ENCODE measurements around the gene ELSPBP1. TPM values are rescaled to one million over a fixed set of nuclear protein-coding genes. Genes with fewer than 3 reads are reported as not detected.

The ELSPBP1 gene
- total RNA-seq, 1 donor from 2014 or later: not detected

DNA sequence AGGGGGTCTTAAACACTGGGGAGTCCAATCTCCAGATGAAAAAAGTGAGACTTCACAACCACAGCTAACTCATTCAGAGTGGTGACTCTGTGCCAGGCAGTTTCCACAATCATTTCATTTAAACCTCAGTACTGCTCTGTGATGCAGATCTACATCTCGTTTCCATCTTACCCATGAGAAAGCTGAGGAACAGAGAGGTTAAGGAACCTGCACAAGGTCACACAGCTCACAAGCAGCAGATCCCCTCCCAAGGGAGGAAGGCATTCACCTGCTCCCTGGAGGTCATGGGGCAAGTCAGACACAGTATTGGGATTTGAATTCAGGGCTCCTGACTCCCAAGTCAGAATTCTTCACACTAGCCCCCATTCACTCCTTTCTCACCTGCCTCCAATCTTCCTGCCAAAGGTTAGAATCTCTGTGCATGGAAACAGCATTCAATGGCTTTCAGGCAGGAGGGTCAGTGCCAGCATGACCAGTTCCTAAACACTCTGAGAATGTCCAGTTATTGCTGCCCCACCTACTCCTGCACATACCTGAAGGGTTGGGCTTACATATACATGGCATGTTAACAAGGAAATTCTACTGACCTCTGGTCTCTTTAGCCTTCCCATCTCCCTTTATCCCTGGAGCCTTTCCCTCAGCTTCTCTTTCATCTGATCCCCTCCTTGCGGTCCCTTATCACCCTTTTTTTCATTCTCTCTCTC lies 47.6 kb downstream of the ELSPBP1 start:
- Mint-ChIP-seq H3K4me3 (ENCODE audit: unreplicated experiment) (no peak overlapping the region), H3K27ac (ENCODE audit: unreplicated experiment) (no peak overlapping the region), H3K36me3 (ENCODE audit: low read depth, unreplicated experiment) (peaks cover 4% of the 10 kb centered on the region), H3K27me3 (ENCODE audit: unreplicated experiment) (no peaks in the 10 kb centered on the region), H3K4me1 (ENCODE audit: unreplicated experiment) (peaks cover 7% of the 10 kb centered on the region), H3K9me3 (ENCODE audit: unreplicated experiment) (peaks cover 4% of the 10 kb centered on the region)
- DNase-seq (ENCODE audit: low spot score): no peak
- TF ChIP-seq, protein P1, sequence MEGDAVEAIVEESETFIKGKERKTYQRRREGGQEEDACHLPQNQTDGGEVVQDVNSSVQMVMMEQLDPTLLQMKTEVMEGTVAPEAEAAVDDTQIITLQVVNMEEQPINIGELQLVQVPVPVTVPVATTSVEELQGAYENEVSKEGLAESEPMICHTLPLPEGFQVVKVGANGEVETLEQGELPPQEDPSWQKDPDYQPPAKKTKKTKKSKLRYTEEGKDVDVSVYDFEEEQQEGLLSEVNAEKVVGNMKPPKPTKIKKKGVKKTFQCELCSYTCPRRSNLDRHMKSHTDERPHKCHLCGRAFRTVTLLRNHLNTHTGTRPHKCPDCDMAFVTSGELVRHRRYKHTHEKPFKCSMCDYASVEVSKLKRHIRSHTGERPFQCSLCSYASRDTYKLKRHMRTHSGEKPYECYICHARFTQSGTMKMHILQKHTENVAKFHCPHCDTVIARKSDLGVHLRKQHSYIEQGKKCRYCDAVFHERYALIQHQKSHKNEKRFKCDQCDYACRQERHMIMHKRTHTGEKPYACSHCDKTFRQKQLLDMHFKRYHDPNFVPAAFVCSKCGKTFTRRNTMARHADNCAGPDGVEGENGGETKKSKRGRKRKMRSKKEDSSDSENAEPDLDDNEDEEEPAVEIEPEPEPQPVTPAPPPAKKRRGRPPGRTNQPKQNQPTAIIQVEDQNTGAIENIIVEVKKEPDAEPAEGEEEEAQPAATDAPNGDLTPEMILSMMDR (IDR thresholded peaks at IDR 0.05; ENCODE audit: unreplicated experiment): no peak

DNA sequence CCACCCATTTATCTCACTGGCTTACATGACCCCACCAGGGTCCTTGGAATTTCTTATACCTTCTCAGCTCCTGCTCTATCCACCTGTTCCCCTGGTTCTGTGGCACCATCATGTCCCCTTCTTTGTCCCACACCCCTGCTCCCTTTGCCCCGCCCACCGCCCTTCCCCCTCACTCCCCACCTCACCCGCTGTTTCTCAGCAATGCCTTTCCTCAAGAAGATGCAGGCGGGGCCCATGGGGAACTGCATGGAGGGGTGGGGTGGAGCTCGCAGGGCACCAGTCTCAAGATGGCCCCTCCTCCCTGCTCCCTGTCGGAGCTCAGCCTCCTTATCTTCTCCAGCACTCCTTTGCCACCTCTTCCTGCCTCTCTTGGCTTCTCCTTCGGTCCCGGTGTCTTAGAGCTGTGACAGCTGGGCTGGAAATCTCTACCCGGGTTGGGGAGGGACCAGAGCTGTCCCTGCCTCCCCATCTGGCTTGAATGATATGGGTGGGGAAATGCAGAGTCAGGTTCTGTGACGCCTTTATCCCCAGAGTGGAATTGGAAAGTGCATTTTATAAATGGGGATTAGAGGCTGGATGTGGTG lies 49.3 kb downstream of the ELSPBP1 start, which contains the start of gene CABP5:
Gene CABP5, minus strand, starts transcription at position 405 of the 584 bp plus-strand sequence. Its CDS starts 157 bp downstream, at position 248.
- peaks cover 4% of the 10 kb centered on the region for H3K9me3 Mint-ChIP-seq (ENCODE audit: unreplicated experiment)
- H3K27me3 Mint-ChIP-seq (ENCODE audit: unreplicated experiment): peaks cover 3% of the 10 kb centered on the region
- H3K36me3 Mint-ChIP-seq (ENCODE audit: low read depth, unreplicated experiment): peaks cover 6% of the 10 kb centered on the region

DNA sequence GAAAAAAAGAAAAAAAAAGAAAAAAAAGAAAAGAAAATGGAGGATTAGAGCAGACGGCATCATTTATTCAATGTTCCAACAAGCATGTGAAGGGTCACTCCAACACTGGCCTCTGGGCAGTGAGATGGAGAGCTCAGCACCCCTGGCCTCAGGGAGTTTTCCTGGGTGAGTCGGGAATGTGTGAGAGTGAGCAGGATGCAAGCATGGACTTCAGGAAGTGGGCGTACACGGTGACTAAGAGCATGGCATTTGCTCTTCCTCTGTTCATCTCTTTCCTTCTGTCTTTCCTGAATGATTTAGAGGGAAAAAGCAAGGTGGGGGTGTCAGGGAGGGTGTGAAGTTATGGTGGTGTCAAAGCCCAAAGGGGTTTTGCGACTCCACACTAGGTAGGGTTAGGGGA lies 50.1 kb downstream of the ELSPBP1 start:
- TF ChIP-seq, protein P1 (IDR thresholded peaks at IDR 0.05; ENCODE audit: unreplicated experiment): no peak
- peaks cover 4% of the 10 kb centered on the region for H3K9me3 Mint-ChIP-seq (ENCODE audit: unreplicated experiment)
- peaks cover 7% of the 10 kb centered on the region for H3K4me1 Mint-ChIP-seq (ENCODE audit: unreplicated experiment)
- no peak overlapping the region for H3K27ac Mint-ChIP-seq (ENCODE audit: unreplicated experiment)
- DNase-seq (ENCODE audit: low spot score): no peak
- H3K27me3 Mint-ChIP-seq (ENCODE audit: unreplicated experiment): peaks cover 3% of the 10 kb centered on the region
- H3K4me3 Mint-ChIP-seq (ENCODE audit: unreplicated experiment): no peak overlapping the region
- peaks cover 11% of the 10 kb centered on the region for H3K36me3 Mint-ChIP-seq (ENCODE audit: low read depth, unreplicated experiment)

More for the DNA sequence above, 49.3 kb downstream of the ELSPBP1 start, which contains the start of gene CABP5:
- H3K4me1 Mint-ChIP-seq (ENCODE audit: unreplicated experiment): peaks cover 7% of the 10 kb centered on the region
- no peak within 1 kb of the TSS for H3K4me3 Mint-ChIP-seq (ENCODE audit: unreplicated experiment)
- DNase-seq (ENCODE audit: low spot score): no peak
- TF ChIP-seq, protein P1 (IDR thresholded peaks at IDR 0.05; ENCODE audit: unreplicated experiment): no peak
- H3K27ac Mint-ChIP-seq (ENCODE audit: unreplicated experiment): no peak within 1 kb of the TSS

DNA sequence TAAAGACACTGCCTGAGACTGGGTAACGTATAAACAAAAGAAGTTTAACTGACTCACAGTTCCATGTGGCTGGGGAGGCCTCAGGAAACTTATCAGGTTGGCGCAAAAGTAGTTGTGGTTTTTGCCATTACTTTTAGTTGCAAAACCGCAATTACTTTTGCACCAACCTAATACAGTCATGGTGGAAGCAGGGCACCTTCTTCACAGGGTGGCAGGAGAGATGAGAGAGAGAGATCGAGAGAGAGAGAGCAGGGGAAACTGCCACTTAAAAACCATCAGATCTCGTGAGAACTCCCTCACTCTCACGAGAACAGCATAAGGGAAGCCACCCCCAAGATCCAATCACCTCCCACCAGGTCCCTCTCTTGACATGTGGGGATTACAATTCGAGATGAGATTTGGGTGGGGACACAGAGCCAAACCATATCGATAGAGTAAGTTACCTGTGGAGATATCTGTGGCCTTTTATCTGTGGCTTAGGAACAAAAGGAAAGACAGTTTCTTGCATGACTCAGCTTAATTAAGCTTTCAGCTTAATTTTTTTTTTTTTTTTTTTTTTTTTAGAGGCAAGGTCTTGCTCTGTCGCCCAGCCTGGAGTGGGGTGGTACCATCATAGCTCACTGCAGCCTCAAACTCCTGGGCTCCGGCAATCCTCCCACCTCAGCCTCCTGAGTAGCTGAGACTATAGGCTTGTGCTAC lies 57.1 kb downstream of the ELSPBP1 start:
- TF ChIP-seq, protein P1 (IDR thresholded peaks at IDR 0.05; ENCODE audit: unreplicated experiment): no peak
- H3K4me3 Mint-ChIP-seq (ENCODE audit: unreplicated experiment): no peak overlapping the region
- H3K27ac Mint-ChIP-seq (ENCODE audit: unreplicated experiment): no peak overlapping the region
- no peaks in the 10 kb centered on the region for H3K4me1 Mint-ChIP-seq (ENCODE audit: unreplicated experiment)
- H3K27me3 Mint-ChIP-seq (ENCODE audit: unreplicated experiment): peaks cover 3% of the 10 kb centered on the region
- H3K36me3 Mint-ChIP-seq (ENCODE audit: low read depth, unreplicated experiment): peaks cover 7% of the 10 kb centered on the region
- no peak for DNase-seq (ENCODE audit: low spot score)
- H3K9me3 Mint-ChIP-seq (ENCODE audit: unreplicated experiment): peaks cover 4% of the 10 kb centered on the region
